Activated CD4-positive, alpha-beta T cell treated with anti-CD3 and anti-CD28 coated beads, Interleukin-2, Interleukin-4, amounts not matched to agents 100 ng/mL and 50 ng/mL, durations not matched to agents 16 hours and 8 hours (primary cell): ENCODE data around the gene CTSE.

Experiments used
- DNase-seq: peaks from one replicate; pipeline ENCODE4 v3.0.0-alpha.2; 2020; ENCODE audit warnings: low spot score

Gene CTSE

DNA sequence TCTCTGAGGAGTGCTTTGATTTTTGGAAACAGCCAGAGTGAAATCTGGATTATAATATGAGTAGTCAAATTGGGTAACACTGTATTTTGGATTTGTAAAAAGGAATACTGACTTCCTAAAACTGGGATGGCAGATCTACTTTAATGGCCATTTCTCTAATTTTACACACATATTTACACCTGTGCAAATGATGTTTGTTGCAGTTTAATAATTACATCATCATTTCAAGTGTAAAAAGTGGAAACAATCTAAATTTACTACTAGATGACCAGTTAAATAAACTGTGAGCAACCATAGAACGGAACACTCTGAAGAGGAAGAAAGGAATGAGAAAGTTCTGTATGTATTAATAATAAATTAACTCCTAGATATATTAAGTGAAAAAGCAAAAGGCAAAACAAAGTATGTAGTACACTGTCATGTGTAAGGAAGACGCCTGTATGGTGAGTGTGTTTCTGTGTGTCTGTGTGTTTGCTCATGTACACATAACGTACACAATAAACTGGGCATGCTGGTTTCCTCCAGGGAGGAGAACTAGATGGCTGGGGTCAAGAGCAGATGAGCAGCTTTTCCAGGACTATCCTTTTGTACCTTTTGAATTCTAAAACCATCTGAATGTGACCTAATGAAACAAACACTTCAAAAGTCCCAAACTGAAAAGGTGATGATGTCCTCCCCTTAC, 26.4 kb upstream of the CTSE start:
- no peak for DNase-seq

DNA sequence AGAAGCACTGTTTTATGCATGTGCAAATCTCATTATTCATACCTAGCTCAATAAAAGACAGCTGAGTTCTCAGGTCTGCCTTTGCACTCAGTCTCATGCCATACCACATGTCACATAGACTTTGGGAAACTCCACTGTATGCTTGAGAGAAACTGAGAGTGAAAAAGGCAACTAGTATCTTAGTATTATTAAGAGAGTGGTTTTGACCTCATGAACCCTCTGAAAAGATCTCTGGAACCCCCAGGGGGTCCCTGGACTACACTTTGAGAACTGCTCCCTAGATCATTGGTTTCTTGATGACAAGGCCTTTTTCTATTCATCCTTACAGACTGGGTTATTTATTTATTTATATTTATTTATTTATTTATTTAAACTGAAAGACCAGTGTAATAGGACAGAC, 25.6 kb upstream of the CTSE start:
- peak; percentile 45 for DNase-seq

DNA sequence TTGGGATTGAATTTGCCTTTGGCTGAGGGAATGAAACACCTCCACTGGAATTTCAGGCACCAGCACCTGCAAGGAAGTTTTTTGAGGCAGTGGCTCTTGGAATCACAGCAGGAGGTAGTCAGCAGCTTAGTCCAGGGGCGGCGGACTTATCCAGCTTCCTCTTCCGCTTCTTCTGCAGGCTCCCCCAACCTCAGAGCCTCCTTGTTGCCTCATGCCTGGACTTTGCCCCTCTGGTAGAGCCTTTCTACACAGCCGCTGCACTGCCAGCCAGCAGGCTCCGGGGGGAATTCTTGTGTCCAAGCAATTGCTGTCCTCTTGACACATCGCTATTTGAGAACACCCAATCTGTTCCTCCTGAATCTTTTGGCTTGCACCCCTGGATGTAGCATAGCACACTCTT, 24.9 kb upstream of the CTSE start:
- DNase-seq, result no peak

DNA sequence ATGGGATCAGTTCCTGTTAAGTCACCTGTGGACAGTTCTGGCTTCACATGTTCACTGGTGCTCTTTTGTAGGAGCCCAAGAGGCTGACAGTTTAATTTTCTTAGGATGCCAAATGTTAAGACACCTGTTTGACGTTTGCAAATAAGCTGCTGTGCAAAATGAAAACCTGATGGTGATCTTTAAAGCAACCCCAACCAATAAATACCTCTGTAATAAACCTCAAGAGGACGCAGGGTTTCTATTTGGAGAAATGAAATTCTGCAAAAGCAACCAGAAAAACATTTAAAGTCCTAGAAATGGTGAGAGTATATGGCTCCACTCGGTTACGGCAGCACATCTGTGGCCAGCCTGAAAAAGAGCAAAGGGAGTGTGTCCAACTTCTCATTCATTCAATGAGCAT, 23.6 kb upstream of the CTSE start:
- DNase-seq, result no peak

DNA sequence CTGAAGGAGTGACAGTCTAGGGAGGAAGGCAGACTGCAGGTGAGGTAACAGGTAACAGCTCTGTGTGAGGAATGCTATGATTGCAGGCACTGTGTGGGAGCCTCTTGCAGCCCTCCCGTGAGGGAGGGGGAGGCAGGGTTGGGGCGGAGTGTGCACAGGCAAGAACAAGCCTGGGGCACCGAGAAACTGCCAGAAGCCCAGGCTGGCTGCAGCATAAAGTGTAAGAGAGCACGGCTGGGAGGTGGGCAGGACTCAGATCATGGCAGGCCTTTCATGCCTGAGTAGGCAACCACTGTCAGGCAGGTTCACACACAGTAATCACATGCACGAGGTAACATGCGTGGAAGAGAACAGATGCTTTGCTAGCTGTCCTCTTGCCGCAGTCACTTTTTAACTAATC, 17.9 kb upstream of the CTSE start:
- DNase-seq, result no peak

DNA sequence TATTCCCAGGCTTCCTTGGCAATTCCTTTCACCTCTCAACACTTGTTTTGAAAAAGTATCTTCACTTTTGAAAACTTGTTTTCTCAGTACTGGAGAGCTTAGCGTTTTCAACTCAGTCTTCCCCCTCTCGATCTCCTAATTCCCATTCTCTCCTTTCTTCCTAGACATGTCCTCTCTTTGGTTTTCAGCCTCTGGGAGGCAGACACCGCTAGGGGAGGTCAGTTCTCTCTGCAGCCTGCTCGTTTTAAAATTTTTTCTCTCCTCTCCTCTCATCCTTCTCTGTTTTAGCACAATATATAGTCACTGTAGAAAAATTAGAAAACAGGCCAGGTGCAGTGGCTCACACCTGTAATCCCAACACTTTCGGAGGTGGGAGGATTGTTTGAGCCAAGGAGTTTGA, 16.6 kb upstream of the CTSE start:
- no peak for DNase-seq

DNA sequence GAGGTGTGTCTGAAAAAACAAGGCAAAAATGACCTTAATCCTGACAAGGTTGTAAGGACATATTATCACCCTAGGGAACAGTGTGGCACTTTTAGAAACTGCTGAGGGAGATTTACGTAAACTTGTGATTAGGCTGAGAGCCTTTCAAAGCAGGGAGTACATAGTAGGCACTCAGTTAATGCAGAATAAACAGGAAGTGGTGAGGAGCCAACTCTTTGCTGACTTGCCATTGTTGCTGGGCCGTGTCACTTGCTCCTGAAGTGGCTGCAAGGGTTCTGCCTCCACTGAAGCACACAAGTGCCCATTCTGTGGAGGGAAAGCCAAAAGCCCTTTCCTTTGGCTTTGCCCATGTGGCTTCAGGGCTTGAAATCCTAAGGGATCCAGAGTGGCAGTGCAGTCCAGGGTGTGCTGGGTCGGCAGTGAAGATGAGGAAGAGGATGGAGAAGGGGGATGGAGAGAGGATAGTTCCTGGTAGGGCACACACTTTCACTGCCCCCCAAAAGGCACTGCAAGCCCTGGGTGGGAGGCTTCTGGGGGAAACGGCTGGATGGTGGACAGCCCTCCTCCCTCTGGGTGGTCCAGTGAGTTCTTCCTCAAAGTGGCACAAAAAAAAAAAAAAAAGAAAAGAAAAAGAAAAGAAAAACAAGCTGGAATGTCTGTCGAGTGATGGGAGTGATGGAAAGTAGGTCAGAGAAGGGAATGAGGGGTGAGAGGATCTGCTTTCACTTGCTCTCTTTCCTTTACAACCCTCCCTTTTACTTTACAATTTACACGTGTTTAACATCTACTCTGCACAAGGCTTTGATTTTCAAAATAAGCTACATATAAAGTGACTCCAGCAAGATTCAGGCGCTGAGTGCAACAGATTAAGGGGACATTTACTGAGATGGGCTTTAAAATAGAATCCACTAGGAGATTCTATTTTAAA, 15.6 kb upstream of the CTSE start:
- peak; percentile 9 for DNase-seq

DNA sequence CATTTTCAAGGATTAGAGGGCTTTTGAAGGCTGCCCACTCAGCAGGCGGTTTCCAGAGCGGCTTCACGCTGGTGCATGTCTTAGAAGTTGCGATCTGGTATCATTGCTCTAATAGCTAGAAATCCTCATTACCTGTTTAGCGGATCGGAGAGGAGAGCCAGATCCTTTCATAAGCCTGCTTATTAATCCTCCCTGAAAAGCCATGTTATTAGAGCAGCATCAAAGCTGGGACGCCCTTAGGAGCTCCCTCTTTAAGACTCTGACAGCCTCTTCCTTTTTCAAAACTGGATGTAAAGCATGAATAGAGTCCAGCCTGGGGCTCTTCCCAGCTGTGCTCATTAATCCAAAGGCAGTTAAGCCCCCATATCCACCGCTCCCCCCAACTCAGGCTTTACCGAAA, 13.9 kb upstream of the CTSE start:
- no peak for DNase-seq

DNA sequence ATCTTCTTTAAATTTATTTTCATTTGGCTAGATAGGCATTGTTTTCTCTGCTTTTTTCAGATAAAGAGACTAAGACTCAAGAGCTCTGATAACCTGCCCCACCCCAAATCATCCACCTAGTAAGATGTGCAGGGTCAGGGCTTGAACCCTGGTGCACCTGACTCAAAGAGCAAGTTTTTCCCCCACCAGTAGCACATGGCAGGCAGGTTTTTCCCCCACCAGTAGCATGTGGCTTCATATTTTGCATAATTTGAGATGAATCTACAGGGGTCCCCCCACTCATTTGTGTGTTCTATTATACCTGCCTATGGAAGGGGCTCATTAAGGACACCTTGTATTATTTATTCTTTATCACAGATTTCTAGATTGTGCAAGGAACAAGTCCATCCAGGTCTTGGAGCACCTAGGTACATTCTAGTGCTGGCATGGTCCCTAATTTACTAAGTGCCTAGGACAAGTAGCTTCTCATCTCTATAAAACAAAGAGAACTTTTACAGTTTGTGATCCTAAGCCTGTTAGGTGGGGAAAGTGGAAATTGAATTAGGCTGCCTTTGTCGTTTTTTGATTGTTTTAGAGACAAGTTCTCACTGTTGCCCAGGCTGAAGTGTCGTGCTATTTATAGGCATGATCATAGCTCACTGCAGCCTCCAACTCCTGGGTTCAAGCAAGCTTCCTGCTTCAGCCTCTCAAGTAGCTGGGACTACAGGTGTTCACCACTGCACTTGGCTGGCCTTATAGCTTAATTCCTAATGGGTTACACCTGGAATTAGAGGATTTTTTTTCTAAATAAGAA, 13.2 kb upstream of the CTSE start:
- no peak for DNase-seq

DNA sequence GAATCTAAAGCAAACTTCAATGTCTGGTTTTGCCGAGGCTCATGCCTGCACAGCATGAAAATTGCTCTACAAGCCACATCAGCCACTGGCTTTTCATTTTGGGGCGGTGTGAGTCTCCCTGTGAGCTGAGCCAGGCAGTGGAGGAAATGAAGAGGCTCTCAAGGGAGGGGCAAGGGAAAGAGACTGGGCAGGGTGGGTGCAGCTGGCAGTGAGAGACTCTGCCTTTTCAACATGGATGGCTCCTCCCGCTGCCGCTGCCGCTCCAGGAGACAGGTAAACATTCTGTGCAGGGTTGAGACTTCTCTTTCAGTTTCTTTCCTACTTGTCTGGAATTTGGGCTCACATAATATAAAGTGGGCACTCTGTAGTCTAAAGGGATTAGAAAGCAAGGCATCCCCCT, 11.3 kb upstream of the CTSE start:
- DNase-seq, result no peak

DNA sequence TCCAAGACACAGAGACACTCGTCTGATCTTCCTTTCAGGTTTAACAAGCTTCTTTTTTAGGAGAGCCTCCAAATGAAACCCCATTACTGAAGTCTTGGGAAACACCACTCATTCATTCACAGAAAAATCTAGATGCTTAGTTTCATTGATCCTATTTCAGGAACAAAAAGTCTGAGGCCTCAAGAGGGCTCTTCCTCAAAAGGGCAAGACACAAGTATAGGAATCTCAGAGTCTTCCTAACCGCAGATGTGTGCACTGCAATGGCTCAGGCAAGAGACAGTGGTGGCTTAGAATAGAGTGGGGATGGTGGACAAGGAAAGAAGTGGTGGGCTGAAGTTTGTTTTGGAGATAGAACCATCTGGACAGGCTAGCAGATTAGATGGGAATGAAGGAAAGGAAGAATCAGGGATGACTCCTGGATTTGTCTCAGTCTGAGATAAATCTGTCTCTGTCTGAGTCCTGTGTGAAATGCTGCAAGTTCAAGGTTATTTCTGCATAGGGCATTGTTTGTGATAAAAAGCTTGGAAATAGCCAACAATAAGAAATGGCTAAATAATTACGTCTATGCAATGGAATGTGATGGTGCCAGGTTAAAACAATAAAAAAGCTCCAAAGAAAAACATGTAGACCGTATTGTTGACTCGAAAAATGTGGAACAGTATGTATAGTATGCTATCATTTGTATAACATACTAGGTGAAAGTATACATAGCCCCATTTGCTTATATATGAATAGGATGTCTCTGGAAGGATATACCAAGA, 8.9 kb upstream of the CTSE start:
- no peak for DNase-seq

DNA sequence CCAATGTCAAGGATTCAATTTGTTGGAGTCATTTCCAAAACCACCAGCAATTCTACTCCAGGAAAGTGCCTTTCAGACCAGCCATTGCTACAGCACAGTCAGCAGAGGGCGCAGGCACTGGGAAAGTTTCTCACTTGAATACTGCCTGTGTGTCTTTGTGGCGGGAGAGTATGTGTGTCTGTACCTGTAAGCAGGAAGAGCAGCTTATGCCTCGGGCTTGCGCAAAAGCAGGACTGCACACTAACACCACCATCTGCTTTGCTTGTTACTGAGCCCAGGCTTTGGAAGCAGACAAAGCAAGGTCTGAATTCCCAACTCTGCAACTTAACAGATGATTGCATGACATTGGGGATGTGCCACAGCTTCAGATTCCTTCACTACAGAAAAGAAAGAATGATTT, 7.0 kb upstream of the CTSE start:
- DNase-seq, result peak; percentile 80

DNA sequence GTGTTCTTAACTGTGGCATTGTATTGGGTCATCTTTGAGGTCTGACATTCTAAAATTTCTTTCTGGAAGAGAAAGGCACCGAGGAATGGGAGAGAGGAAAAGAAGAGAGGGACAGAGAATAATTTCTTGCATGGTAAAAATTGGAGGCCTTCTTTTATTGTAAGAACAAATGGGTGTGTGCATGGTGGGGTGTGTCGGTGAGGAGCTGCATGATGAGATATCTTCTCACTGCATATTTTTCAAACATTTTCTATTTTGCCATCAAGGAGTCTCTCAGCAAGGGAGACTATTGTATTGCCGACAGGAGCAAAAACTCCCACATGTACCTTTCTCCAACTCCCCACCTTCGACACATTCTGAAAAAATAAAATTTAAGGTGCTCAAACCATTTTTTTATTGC, 6.5 kb upstream of the CTSE start:
- no peak for DNase-seq

DNA sequence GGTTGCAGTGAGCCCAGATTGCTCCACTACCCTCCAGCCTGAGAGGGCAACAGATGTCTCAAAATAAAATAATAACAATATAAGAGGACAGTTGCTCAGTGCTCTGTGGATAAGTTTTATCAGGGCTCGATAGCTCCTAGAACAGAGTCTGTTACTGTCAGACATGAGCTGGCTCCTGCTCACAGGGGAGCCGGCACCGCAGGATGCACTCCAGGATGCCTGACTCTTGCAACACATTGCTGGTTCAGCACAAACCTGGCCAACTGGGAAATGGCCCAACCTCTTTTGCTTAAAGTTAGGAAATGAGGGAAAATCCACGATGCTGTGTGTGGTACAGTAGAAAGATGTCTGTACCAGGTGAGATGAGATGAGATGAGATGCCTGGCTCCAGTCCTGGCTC, 5.8 kb upstream of the CTSE start:
- no peak for DNase-seq

DNA sequence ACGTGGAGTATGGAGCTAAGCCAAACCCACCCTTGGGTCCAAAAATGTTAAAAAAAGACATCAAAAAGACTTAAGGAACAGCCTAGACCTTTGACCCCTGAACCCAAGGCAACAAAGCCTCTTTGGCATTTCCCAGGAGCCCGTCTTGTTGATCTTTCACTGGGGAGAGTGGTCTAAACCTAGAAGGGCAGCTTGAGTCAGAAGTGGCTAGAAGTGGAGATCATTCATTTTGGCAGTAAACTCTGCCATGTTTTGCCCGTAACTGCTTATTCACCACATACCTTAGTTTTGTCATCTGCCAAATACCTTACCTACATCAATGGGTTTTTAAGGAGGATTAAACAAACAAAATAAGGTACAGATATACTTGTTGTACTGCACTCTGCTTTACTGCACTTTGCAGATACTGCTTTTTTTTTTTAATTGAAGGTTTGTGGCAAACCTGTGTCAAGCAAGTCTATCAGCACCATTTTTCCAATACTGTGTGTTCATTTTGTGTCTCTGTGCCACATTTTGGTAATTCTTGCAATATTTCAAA, 1.7 kb upstream of the CTSE start:
- DNase-seq, result no peak

DNA sequence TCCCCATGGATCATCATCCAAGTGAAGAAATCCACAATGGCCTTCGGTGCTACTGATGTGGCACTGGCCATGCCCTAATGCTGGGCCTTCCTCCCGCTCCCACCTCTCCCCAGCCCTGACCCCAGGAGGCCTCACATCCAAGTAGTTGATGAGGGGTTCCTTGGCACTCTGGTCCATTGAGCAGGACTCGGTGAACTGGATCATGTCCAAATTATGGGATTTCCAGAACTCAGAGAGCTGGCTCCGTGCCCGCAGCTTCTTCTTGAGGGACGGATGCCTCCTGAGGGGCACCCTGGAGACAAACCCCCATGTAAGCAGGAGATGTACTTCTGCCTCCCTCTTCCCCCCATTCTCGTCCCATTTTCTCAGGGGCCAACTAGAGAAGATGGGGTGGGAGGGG, 929 bp downstream of the CTSE start:
- DNase-seq, result no peak

DNA sequence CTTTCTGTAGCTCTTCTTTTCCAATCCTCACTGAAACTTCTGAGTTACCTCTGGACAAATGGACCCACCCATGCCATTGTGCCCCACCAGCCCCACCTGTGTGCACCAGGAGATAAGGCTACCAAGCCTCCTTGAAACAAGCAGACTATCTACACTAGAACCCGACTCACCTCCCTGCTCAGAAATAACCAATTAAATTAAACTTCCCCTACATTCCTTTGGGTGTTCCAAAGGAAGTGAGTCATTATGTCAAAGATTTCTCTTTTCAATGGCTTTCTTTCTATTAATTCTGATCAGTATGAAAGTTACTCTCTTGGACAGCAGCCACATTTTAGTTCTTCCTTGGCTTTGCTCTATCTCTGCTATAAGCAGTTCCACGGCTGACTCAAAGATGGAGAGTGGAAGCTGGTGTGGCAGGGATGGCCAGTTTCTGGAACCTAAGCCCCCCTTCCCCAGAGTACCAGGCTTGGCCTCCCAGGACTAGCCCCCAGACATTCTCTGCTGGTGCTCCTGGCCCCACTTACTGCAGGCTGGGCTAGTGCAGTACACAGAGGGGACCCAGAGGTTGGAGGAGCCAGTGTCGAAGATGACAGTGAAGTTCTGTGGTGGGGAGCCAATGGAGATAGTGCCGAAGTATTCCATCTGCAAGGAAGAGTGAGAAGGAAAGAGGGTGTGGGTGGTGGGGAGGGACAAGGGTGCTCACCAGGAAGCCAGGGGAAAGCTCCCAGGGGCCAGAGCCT, 1.9 kb downstream of the CTSE start:
- no peak for DNase-seq

DNA sequence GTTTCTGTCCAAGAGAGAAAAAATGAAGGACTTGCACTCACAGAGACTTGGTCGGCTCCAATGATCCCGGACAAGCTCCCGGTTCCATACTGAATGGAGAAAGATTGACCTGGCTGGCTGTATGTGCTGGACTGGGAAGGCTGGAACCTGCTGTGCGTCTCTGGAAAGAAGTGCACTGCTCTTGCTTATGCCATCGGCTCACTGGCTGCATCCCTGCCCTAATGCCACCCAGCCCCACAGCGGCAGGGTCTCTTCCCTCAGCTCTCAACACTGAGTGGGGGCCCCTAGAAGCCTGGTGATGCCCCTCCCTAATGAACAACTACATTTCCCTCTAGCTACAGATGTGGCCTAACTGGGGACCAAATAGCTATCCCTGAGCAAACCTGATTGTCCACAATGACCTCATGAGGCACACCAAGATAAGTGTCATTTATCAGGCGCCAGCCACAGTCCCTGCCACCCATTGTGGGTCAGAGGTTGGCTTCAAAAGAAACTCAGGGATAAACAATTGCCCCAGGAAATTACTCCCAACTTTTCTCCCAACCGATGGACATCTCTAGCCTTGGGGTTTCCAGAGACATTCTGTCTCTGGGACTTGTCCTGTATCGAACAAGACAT, 2.6 kb downstream of the CTSE start:
- DNase-seq, result no peak

DNA sequence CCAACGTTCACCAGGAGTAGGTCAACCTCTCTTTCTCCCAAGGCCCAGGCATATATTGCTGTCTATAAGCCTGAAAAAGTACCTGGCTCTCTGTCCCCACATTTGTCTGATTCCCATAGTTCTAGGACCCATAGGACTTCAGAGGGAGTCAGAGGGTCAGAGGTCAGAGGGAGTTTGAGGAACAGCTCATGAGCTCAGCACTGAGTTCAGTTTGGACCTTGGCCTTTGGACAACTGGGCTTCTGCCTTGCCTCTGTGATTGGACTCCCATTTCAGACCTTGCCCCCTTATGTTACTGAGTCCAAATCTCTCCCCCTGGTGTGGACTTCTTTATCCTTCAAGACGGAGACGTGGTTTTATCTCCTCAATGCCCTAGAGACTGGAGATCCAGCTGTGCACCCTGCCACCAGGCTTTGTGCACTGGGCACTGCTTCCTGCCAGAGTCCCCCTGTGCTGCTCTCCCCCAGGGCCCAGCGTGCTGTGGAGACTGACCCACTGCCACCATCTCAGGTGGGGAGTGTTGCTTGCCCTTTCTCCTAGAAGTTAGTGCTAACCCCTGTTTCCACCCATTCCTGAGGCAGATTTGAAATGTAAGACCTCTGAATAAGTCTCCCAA, 3.2 kb downstream of the CTSE start:
- DNase-seq, result no peak

DNA sequence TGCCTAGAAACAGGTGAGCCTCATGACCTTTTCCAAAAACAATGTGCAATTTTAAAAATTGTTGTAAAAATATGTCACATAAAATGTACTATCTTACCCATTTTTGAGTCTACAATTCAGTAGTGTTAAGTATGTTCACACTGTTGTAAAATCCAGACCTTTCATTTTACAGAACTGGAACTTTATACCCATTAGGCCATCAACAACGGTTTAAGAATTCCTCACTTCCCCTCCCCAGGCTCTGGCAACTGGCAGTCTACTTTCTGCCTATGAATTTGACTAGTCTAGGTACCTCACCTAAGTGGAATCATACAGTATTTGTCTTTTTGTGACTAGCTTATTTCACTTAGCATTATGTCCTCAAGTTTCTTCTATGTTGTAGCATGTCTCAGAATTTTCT, 8.6 kb downstream of the CTSE start:
- no peak for DNase-seq
